RWPE2 (cell line): ENCODE data around the gene TTLL9.

Experiments
- ATAC-seq: fragments of 200-7000 bp; cut with Tn5 transposase; 3 replicates; pipeline ENCODE4 v1.9.1; 2021; ENCODE audit warnings: low read depth
- DNase-seq: peaks from one replicate; pipeline ENCODE4 v3.0.0-alpha.2; 2020; ENCODE audit warnings: low spot score
- H3K27ac ChIP-seq: fragments of 450-650 bp; 2 replicates; pipeline ENCODE4 v1.5.1; 2017; ENCODE audit warnings: mild to moderate bottlenecking; ENCODE audit not compliant: poor library complexity, severe bottlenecking
- H3K27me3 ChIP-seq: fragments of 250-450 bp; sonication (Bioruptor Pico); 2 replicates; pipeline ENCODE4 v1.5.1; 2021; ENCODE audit warnings: mild to moderate bottlenecking, moderate library complexity; ENCODE audit not compliant: insufficient read depth, poor library complexity, severe bottlenecking
- H3K36me3 ChIP-seq: fragments of 250-450 bp; sonication (Bioruptor Pico); 2 replicates; pipeline ENCODE4 v1.5.1; 2020; ENCODE audit warnings: low read depth, mild to moderate bottlenecking, moderate library complexity
- H3K4me1 ChIP-seq: fragments of 250-450 bp; sonication (Bioruptor Pico); 2 replicates; pipeline ENCODE4 v1.5.1; 2021; ENCODE audit warnings: mild to moderate bottlenecking, moderate library complexity; ENCODE audit not compliant: insufficient read depth, poor library complexity, severe bottlenecking
- H3K4me3 ChIP-seq: fragments of 250-450 bp; sonication (Bioruptor Pico); 2 replicates; pipeline ENCODE4 v1.5.1; 2021; ENCODE audit warnings: mild to moderate bottlenecking, moderate library complexity; ENCODE audit not compliant: severe bottlenecking
- H3K9me3 ChIP-seq: fragments of 250-450 bp; sonication (Bioruptor Pico); 2 replicates; pipeline ENCODE4 v1.5.1; 2021; ENCODE audit warnings: mild to moderate bottlenecking, moderate library complexity; ENCODE audit not compliant: severe bottlenecking
- CTCF ChIP-seq: fragments of 450-650 bp; IDR thresholded peaks from one replicate; pipeline ENCODE4 v1.5.1; 2017; ENCODE audit warnings: mild to moderate bottlenecking, moderate library complexity; ENCODE audit not compliant: poor library complexity, severe bottlenecking

Gene TTLL9

GRCh38 chr20:31879143-31879987, 8.9 kb downstream of the TTLL9 start:
- Histone ChIP-seq H3K4me3 (peak overlapping the region; percentile 43), H3K4me1 (peaks cover 5% of the 10 kb centered on the region), H3K36me3 (no peaks in the 10 kb centered on the region), H3K9me3 (no peaks in the 10 kb centered on the region), H3K27ac (no peak overlapping the region), H3K27me3 (no peaks in the 10 kb centered on the region)
- no peak for TF ChIP-seq CTCF
- ATAC-seq (peak; percentile 98), DNase-seq (peak; percentile 100)

GRCh38 chr20:31881945-31882344, 11.5 kb downstream of the TTLL9 start:
- TF ChIP-seq CTCF, result no peak
- DNase-seq, result no peak
- no peak for ATAC-seq
- no peak overlapping the region for H3K4me3 ChIP-seq
- H3K27me3 ChIP-seq, result no peaks in the 10 kb centered on the region
- H3K9me3 ChIP-seq, result no peaks in the 10 kb centered on the region
- no peak overlapping the region for H3K27ac ChIP-seq
- H3K36me3 ChIP-seq, result no peaks in the 10 kb centered on the region
- peaks cover 5% of the 10 kb centered on the region for H3K4me1 ChIP-seq

GRCh38 chr20:31883829-31884228, 13.4 kb downstream of the TTLL9 start:
- peaks cover 2% of the 10 kb centered on the region for H3K4me1 ChIP-seq
- no peak for ATAC-seq
- no peak overlapping the region for H3K27ac ChIP-seq
- H3K36me3 ChIP-seq, result no peaks in the 10 kb centered on the region
- no peaks in the 10 kb centered on the region for H3K27me3 ChIP-seq
- DNase-seq, result no peak
- no peak for TF ChIP-seq CTCF
- H3K4me3 ChIP-seq, result no peak overlapping the region
- no peaks in the 10 kb centered on the region for H3K9me3 ChIP-seq

- H3K27me3 ChIP-seq, result no peaks in the 10 kb centered on the region
- no peaks in the 10 kb centered on the region for H3K9me3 ChIP-seq
- ATAC-seq (no peak), DNase-seq (no peak)
- H3K27ac ChIP-seq, result no peak overlapping the region
- no peaks in the 10 kb centered on the region for H3K4me1 ChIP-seq
- no peaks in the 10 kb centered on the region for H3K36me3 ChIP-seq
- no peak for TF ChIP-seq CTCF
- no peak overlapping the region for H3K4me3 ChIP-seq
Observed at GRCh38 chr20:31890646-31891045, 20.2 kb downstream of the TTLL9 start.
